T-helper 2 cell treated with Interferon-gamma antibody and Interleukin-4, amounts not matched to agents 5 μg/mL and 100 μg/mL, for 36 hours (primary cell): ENCODE data around the gene SYK.

Experiments
- DNase-seq: peaks from one replicate; pipeline ENCODE4 v3.0.0; 2021; ENCODE audit warnings: low spot score
- H3K27ac Mint-ChIP-seq: one replicate; pipeline ENCODE4 v1.8.0; 2021; ENCODE audit warnings: mild to moderate bottlenecking, mixed read lengths
- H3K27me3 Mint-ChIP-seq: one replicate; pipeline ENCODE4 v1.8.0; 2021; ENCODE audit warnings: low read depth, mixed read lengths
- H3K36me3 Mint-ChIP-seq: one replicate; pipeline ENCODE4 v1.8.0; 2021; ENCODE audit warnings: low read depth, mixed read lengths
- H3K4me1 Mint-ChIP-seq: one replicate; pipeline ENCODE4 v1.8.0; 2021; ENCODE audit warnings: low read depth, mixed read lengths
- H3K4me3 Mint-ChIP-seq: one replicate; pipeline ENCODE4 v1.8.0; 2022; ENCODE audit warnings: mild to moderate bottlenecking, moderate library complexity, mixed read lengths
- H3K9me3 Mint-ChIP-seq: one replicate; pipeline ENCODE4 v1.8.0; 2021; ENCODE audit warnings: mixed read lengths

The SYK gene

GRCh38 chr9:90821697-90822096, 20.1 kb downstream of the SYK start:
- Mint-ChIP-seq H3K27ac (no peak overlapping the region), H3K4me3 (no peak overlapping the region), H3K27me3 (peaks cover 32% of the 10 kb centered on the region), H3K36me3 (no peaks in the 10 kb centered on the region), H3K9me3 (no peaks in the 10 kb centered on the region), H3K4me1 (no peaks in the 10 kb centered on the region)
- DNase-seq, result no peak

GRCh38 chr9:90822866-90823265, 21.2 kb downstream of the SYK start:
- Mint-ChIP-seq H3K27ac (no peak overlapping the region), H3K9me3 (no peaks in the 10 kb centered on the region), H3K4me3 (no peak overlapping the region), H3K27me3 (peaks cover 37% of the 10 kb centered on the region), H3K36me3 (no peaks in the 10 kb centered on the region), H3K4me1 (no peaks in the 10 kb centered on the region)
- DNase-seq, result no peak

- Mint-ChIP-seq H3K27ac (no peak overlapping the region), H3K27me3 (peaks cover 38% of the 10 kb centered on the region), H3K36me3 (no peaks in the 10 kb centered on the region), H3K4me1 (no peaks in the 10 kb centered on the region), H3K4me3 (no peak overlapping the region), H3K9me3 (no peaks in the 10 kb centered on the region)
- DNase-seq, result no peak
Observed at GRCh38 chr9:90825586-90825985, 24.0 kb downstream of the SYK start.

GRCh38 chr9:90826326-90827020, 24.9 kb downstream of the SYK start:
- Mint-ChIP-seq H3K9me3 (no peaks in the 10 kb centered on the region), H3K4me3 (no peak overlapping the region), H3K27ac (no peak overlapping the region), H3K36me3 (no peaks in the 10 kb centered on the region), H3K4me1 (no peaks in the 10 kb centered on the region), H3K27me3 (peaks cover 35% of the 10 kb centered on the region)
- DNase-seq, result no peak

DNA sequence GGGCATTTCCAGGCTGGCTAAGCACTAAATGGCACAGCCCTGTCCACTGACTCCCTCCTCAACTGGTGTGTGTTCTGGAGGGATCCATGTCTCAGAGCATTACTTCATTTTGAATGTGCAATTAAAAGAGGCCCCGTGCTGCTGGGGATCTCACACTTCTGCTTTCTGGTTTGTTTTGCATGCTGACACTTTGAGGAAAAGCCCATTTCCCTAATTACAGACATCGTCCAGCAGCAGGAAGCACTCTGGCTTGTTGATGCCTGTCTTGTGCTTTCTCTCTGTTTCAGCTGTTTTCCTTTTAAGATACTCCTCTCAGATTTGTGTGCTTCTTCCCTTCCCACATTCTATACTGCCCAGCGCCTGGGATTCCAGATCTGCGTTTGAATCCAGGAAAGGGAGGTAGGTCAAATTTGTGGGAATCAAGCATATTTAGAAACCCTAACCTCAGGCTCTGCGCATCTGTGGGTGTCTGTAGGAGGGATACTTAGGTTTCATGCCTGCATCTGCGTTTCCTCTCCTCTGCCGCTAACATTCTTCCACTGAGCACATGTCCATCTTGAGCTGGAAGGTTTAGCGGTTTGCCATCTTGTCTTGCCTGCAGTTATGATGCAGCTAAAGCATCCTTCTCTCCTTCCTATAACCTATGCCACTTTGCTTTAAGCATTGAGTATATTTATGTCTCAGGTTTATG, 25.7 kb downstream of the SYK start:
- no peaks in the 10 kb centered on the region for H3K9me3 Mint-ChIP-seq
- no peak overlapping the region for H3K27ac Mint-ChIP-seq
- no peaks in the 10 kb centered on the region for H3K4me1 Mint-ChIP-seq
- no peaks in the 10 kb centered on the region for H3K36me3 Mint-ChIP-seq
- H3K4me3 Mint-ChIP-seq, result no peak overlapping the region
- DNase-seq, result no peak
- peaks cover 35% of the 10 kb centered on the region for H3K27me3 Mint-ChIP-seq

GRCh38 chr9:90830051-90830450, 28.4 kb downstream of the SYK start:
- Mint-ChIP-seq H3K27me3 (peaks cover 23% of the 10 kb centered on the region), H3K4me1 (no peaks in the 10 kb centered on the region), H3K27ac (no peak overlapping the region), H3K4me3 (no peak overlapping the region), H3K36me3 (no peaks in the 10 kb centered on the region), H3K9me3 (no peaks in the 10 kb centered on the region)
- no peak for DNase-seq

- Mint-ChIP-seq H3K36me3 (no peaks in the 10 kb centered on the region), H3K27me3 (peaks cover 15% of the 10 kb centered on the region), H3K4me3 (no peak overlapping the region), H3K27ac (no peak overlapping the region), H3K4me1 (no peaks in the 10 kb centered on the region), H3K9me3 (no peaks in the 10 kb centered on the region)
- DNase-seq, result no peak
Observed at GRCh38 chr9:90830977-90831376, 29.4 kb downstream of the SYK start.

- Mint-ChIP-seq H3K36me3 (no peaks in the 10 kb centered on the region), H3K9me3 (no peaks in the 10 kb centered on the region), H3K27me3 (peaks cover 9% of the 10 kb centered on the region), H3K4me3 (no peak overlapping the region), H3K27ac (no peak overlapping the region), H3K4me1 (no peaks in the 10 kb centered on the region)
- no peak for DNase-seq
Observed at GRCh38 chr9:90832261-90832660, 30.6 kb downstream of the SYK start.

- H3K27ac Mint-ChIP-seq, result no peak overlapping the region
Observed at GRCh38 chr9:90834828-90835595, 33.4 kb downstream of the SYK start.

DNA sequence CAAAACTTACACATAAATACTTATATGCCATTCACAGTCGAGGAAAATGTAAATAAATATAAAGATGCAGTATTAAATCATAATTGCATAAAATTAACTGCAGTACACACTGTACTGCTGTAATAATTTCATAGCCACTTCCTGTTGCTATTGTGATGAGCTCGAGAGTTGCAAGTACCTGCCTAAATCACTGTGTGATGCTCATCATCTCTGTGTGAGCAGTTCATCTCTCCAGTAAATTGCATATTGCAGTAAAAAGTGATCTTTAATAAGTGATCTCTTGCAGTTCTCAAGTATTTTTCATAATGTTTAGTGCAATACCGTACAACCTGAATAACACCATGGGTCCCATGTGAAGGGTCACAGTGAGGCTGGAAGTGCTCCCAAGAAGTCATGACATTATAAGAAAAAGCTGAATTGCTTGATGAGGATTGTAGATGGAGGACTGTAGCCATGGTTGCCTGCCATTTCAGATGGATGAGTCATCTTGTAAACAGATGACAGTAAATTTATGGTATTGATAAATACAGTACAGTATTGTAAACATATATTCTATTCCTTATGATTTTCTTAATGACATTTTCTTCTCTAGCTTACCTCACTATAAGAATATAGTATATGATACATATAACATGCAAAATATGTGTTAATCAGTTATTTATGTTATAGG, 34.9 kb downstream of the SYK start:
- H3K4me1 Mint-ChIP-seq, result no peaks in the 10 kb centered on the region
- no peaks in the 10 kb centered on the region for H3K27me3 Mint-ChIP-seq
- no peaks in the 10 kb centered on the region for H3K36me3 Mint-ChIP-seq
- no peaks in the 10 kb centered on the region for H3K9me3 Mint-ChIP-seq
- H3K4me3 Mint-ChIP-seq, result no peak overlapping the region
- no peak overlapping the region for H3K27ac Mint-ChIP-seq
- no peak for DNase-seq

More at GRCh38 chr9:90834828-90835595, 33.4 kb downstream of the SYK start:
- Mint-ChIP-seq H3K4me3 (no peak overlapping the region), H3K36me3 (no peaks in the 10 kb centered on the region), H3K4me1 (no peaks in the 10 kb centered on the region), H3K27me3 (no peaks in the 10 kb centered on the region), H3K9me3 (no peaks in the 10 kb centered on the region)
- no peak for DNase-seq

- H3K27ac Mint-ChIP-seq, result no peak overlapping the region
- no peak overlapping the region for H3K4me3 Mint-ChIP-seq
- H3K36me3 Mint-ChIP-seq, result no peaks in the 10 kb centered on the region
- no peaks in the 10 kb centered on the region for H3K27me3 Mint-ChIP-seq
- no peaks in the 10 kb centered on the region for H3K4me1 Mint-ChIP-seq
- no peaks in the 10 kb centered on the region for H3K9me3 Mint-ChIP-seq
- DNase-seq, result no peak
Observed at GRCh38 chr9:90838098-90838497, 36.5 kb downstream of the SYK start.

DNA sequence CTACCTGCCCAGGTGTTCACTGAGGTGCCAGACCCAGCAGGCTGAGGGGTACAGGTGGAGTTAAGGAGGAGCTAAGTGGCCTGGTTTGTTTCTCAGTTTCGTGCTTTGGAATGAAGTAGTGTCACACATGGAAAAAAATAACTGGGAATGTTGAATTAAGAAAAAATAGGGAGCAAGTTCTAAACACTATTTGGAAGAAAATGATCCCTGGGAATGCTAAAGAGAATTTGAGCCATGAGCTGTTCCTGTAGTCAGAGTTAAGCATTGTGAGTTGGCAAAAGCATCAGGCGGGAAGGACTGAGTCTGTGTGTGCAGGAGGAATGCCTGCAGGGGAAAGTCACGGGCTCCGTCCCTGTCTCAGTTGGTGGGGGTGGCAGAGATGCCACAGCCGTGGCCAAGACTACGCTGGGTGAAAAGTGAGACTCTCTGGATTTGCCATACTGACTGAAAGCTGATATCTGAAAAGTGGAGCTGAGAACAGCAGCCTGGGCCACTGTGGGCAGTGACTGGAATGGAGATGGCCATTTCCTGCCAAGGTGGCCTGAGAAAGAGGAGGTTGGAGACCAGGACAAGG, 37.0 kb downstream of the SYK start:
- H3K36me3 Mint-ChIP-seq, result no peaks in the 10 kb centered on the region
- no peaks in the 10 kb centered on the region for H3K4me1 Mint-ChIP-seq
- H3K27ac Mint-ChIP-seq, result no peak overlapping the region
- H3K4me3 Mint-ChIP-seq, result no peak overlapping the region
- no peaks in the 10 kb centered on the region for H3K9me3 Mint-ChIP-seq
- no peaks in the 10 kb centered on the region for H3K27me3 Mint-ChIP-seq
- DNase-seq, result no peak

- Mint-ChIP-seq H3K27ac (no peak overlapping the region), H3K4me3 (no peak overlapping the region), H3K36me3 (no peaks in the 10 kb centered on the region), H3K9me3 (no peaks in the 10 kb centered on the region), H3K4me1 (no peaks in the 10 kb centered on the region), H3K27me3 (no peaks in the 10 kb centered on the region)
- no peak for DNase-seq
Observed at GRCh38 chr9:90839183-90839728, 37.6 kb downstream of the SYK start.
